SKM-1 treated with dmso at 0.1 percent for 144 hours (cell line): ENCODE data around the gene CAMK4.

ENCODE experiments used
- DNase-seq: peaks from one replicate; lab custom pipeline; 2025; ENCODE audit not compliant: unreplicated experiment; lab: John Stamatoyannopoulos, UW

Gene CAMK4

DNA sequence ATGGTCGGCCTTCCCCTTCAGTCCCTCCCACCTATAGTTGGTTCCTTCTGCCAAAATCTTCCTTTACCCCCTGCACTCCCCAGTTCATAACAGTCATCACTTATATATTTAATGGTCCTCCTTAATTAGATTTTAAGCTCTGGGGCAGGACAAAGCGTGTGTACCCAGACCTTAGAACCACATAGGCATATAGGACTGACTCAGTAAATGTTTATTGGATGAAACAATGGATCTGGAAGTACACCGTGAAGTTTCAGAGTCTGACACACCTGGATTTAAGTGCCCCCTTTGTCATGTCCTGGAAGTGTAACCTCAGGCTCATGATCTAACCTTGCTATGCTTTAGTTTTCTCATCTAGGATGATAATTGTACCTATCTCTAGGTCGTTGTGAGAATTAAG, 256.2 kb downstream of the CAMK4 start:
- DNase-seq = no peak

DNA sequence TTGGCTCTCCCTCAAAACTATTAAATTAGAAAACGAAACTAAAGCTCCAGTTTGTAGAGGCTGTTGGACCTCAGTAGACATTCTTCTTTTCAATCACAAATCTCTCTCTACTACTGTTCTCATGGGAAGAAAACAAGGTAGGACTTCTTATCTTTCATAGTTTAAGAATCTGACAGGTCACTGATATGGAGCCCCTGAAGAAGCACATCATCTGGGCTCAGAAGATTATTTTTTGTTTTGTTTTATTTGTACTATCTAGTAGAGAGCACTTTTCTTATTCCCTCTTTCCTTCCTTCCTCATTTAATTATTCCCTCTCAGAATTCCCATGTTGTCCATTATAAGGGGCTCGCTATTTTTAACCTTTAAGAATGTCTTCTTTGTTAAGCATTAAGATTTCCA, 261.9 kb downstream of the CAMK4 start:
- DNase-seq = no peak

DNA sequence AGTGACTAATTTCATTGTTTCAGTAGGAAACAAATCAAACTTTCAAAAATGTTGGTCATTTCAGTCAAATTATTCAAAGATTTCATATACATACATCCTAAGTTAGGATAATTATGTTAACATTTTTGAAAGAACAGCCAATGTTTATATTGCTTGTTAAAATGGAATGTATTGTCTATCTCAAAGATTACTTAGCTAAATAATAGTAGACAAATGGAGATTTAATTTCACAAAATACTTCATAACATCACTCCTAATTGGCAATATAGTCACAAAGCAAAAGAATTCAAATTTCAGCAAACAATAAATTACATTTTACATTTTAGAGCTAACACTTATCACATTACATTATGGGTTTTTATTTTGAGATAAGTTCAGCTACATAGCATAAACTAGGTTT, 262.7 kb downstream of the CAMK4 start:
- no peak for DNase-seq

DNA sequence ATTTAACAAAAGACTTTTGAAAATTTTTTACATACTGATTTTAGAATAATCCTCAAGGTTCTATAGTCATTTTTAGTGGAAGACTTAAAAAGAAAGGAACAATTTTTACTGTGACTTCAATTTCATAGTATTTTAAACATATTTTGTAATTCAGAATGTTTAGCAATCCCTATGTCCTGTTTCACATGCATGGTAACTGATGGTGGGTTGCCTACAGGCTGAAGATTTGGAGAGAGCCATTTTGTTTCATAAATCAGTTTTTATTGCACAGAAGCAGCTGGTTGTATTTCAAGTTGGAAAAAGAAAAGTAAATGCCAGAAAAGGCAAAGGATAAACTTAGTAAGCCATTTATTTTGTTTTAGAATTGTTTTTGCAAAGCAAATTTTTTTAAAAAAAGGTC, 264.2 kb downstream of the CAMK4 start:
- DNase-seq = no peak

DNA sequence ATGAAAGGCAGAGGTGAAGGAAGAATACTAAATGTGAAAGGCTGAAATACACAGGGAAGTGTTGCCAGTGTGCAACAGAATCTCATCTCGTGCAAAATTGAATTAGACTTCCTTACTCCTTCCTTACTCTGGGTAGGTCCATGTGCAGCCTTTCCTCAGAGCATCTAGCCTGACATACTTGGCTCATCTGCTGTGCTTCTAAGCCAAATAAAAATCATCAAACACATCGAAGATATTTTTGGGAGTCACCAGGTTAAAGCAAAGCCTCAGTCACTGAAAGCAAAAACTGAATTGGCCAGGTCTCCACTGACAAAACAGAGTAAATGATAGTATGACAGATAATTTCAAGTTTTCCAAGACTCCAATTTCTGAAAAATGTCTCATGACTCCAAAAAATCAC, 268.8 kb downstream of the CAMK4 start:
- DNase-seq = no peak

DNA sequence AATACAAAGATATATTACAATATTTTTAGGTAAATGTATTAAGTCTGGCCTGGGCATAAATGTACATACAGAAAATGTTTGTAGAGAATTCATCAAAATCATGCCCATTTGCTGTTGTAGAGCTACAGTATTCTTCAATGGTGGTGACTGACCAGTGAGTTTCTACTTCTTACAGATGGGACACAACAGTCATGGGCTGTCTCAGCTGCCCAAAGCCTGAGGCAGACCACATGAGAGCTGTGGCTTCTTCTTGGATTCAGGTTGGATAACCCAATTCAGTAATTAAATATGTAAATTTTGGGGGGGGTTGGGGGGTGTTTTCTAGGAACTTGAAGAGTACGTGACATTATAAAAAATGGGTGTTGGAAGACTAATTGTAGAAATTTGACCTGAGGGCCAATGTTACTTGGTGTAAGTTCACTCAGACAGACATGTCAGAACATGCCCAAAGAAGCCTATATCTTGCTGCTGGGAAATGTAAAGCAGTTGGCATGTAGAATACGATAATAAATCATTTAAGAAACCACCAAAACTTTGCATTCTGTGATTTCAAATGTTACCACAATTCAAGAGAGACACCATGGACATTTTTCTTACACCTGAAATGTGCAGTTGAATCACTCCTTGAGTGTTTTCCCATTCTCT, 270.3 kb downstream of the CAMK4 start:
- DNase-seq = no peak

DNA sequence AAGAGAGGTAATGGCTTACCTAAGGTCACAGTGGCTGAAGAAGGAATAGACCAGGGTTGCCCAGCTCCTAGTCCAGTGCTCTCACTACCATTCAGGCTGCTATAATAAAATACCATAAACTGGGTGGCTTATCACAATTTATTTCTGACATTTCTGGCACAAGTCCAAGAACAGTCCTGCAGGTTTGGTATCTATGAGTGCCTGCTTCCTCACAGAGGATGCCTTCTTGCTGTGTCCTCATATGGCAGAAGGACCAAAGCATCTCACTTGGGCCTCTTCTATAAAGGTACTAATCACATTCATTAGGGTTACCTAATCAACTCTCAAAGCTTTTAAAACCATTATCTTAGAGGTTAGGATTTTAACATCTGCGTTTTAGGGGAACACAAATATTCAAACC, 271.0 kb downstream of the CAMK4 start:
- DNase-seq = no peak

DNA sequence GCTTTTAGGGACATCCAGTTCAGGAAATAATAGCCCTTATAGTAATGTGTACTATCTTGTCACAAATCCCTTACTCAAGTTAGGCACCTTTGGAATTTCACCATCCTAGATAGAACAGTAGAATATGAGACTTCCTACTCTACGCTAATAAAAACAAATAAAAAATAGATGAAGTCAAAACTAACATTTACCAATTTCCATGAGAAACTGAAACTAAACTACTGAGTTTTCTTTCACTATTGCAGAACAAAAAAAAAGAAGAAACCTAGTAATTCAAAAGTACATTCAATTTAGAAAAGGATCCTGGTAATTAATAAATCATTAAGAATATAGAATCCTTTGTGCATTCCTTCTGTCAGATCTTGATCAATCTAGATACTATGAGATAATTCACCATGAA, 274.2 kb downstream of the CAMK4 start:
- no peak for DNase-seq

DNA sequence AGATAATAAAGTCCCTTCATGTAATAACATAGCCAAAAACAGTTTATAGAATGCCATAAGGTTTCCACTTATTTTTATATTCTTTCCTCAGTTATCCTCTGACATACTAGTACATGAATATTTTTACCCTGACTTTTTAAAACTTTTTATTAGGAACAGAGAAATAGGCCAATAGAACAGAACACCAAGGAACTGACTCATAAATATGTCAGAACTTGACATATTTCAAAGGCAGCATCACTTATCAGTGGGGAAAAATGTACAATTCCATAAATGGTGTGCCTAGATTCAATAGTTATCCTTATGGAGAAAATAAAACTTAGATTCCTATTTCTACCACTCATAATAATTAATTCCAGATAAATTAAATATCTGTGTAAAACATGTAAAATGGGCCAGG, 278.8 kb downstream of the CAMK4 start:
- no peak for DNase-seq

DNA sequence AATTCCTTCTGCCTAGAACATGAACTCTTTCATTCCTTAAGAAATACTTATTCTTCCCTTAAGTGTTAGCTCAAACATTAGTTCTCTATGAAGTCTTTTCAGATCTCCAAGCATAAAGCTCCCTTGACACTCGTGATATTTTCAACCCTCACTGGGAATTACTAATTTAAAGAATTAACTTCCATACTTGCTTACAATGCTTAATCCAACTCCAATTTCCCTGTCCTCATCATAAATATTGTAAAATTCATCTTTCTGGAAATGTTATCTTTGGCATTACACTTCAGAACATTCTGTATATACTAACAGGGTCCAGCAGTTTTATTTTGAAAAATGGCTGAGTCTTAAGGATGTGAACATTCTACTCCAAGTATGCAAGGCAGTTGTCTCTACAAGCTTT, 280.9 kb downstream of the CAMK4 start:
- DNase-seq = no peak

DNA sequence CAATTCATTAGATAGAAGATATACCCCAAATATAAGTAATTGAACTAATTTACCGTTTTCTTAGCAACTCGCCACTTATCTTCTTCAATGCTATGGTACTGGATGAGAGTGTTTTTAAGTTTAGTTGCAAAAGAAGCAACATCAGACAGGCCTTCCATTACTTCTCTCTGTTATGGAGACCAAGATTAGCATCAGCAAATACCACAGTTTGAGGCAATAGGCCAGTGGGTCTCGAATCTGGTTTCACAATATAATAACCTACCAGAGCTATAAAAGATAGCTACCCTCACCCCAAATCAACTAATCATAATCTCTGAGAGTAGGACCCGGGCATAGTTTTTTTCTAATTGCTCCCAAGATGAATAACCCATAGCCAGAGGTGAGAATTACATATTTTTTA, 283.1 kb downstream of the CAMK4 start:
- no peak for DNase-seq

DNA sequence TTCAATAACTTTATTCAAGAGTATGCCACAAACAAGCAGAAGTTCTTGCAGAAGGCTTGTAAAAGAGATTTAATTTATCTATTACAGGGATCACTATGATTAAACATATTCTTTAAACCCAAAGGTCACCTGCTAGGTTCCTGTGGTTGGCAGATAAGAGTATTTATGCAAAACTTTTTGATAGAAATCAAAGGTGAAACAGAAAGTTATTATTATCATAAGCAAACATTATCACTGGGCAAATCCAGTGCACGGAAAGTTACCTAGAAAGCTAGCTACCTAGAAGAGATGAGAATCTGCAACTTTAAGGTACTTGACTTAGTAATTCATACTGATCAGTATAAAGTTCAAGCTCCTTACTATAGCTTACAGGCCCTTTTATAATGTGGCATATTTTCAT, 284.9 kb downstream of the CAMK4 start:
- no peak for DNase-seq

DNA sequence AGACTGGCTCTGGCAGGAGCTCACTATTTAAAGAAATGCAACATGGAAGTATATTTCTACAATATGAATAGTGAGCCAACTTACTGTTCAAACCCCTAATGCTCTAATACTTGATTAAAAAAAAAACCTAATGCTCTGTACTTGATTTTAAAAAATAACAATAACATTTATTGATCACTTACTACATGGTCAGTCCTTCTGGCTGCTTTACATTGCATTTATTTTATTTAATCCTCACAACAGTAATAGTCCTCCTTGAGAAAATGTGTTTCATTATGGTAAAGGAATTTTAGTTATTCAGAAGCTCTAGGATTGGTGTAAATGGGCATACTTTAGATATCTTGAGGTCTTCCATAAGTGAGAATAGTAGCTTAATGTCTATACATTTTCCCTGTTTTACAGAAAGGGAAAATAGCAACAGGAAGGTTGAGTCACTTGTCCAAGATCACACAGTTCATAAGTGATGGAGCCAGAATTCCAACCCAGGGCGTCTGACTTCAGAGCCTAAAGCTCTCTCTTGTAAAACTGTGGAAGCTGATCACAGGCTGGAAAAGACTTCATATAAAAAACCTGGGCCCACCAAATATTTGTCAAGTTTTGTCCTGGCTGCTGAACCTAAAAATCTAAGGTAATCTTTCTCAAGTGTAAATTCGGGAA, 287.1 kb downstream of the CAMK4 start:
- no peak for DNase-seq

DNA sequence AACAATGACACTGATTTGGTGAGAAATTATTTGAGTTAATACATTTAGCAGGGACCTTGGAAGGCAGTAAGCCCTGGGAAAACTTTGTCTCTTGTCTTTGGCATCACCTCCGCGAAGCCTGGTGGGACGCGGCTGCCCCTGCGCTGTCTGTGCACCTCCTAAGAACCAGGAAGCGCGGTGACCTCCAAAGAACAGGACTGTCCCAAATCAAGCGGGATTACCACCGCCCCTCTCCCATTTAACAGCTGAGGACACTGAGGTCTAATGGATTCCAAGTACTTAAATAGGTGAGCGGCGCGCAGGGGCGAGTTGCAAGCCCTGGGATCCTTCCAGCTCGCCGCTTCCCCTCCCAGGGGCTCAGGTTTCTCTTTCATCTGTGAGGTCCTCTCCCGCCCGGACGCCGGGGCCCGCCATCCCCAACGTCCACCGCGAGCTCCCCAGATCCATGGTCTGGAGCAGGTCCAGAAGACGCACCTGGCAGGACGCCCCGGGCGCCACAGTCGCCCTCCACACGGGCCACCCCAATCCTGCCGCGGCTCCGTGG, 287.7 kb downstream of the CAMK4 start:
- peak; percentile 11 for DNase-seq

DNA sequence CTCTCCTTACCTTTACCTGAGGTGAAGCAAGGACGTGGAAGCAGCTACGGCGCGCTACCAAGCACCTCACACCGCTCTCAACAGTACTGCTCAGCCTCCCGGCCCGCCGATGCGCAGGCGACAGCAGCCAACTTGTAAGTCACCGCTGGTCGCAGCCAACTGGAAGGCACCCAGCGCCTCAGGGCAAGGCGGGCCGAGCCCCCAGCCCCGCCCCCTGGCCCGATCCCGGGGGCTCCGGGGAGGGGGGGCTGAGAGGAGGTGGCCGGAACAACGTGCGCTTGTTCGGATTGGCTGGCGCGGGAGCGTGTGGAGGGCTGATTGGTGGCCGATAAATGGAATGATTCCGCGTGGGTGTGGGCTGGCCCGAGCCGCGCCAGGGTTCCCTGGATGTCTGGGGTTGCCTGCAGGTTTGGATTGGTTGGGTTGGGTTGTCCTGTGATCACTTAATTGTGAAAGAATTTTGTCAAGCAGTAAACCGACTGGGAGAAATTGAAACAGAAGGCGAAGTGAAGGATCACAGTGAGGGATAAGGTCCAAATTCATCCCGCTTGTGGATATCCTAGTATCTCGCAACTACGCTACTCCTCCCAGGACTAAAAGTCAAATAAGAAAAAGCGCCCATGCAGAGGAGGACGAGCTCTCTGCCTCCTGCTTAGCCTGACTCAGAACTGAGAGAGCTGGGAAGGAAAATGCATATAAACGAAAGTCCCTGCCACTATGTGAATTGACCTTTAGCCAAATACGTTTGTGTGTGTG, 288.4 kb downstream of the CAMK4 start, which contains the start of gene STARD4:
Gene STARD4 (minus strand): TSS at position 161 of the 756 bp plus-strand sequence. CDS start 5,102 bp downstream, outside the sequence.
- peak; percentile 88 for DNase-seq

DNA sequence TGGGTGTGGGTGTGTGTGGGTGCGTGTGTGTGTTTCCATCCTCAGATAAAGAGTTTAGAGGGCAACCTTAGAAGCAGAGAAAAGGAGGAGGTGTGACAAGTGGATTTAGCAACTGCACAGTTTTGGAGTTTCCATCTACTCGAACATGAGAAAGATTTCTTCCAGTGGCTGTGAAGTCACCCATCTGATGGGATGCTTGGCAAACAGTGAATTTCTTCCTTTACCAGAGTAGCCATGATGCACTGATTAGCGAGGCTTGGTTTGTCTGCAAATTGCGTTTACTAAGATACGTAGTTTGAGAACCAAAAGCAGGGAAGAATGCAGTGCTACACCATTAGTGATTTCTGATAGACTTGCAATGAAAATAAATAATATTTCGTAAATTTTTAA, 288.9 kb downstream of the CAMK4 start:
- no peak for DNase-seq

DNA sequence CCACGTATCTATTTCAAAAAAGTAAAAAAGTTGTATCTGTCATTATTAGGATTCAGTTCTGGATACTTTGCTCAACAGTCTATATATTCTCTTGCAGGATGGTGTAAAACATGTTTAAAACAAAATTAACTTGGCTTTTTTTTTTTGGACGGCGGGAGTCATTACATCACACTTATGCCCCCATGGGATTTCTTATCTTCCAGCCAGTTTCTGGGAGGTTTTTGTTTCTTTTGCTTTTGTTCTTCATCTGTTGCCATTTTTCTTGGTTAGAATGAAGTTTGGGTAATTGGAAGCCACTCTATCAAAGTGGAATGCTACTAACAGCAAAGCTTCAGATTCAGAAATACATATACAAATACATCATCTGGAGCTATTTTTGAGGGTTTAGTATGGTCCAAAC, 289.9 kb downstream of the CAMK4 start:
- DNase-seq = no peak

DNA sequence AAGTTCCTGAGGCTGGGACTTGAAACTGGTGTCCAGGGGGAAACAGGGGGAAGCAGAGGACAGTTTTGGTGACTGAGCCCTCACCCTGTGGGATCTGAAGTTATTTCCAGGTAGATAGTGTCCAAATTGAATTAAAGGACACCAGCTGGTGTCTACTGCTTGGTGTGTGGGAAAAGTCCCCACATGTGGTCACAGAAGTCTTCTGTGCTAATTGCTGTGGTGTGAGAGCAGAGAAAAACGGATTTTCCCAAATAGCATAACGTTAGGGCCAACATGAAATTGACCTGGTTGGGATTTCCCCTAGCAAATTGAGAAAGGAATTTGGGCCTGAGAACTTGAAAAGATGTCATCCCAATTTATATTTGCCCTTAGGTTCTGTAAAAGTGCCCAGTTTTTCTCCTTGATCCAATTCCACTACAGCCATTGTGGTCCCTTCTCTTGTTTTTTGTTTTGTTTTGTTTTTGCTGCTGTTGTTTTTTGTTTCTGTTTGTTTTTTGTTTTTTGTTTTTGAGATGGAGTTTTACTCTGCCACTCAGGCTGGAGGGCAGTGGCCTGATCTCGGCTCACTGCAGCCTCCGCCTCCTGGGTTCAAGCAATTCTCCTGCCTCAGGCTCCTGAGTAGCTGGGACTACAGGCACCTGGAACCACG, 293.8 kb downstream of the CAMK4 start:
- DNase-seq = no peak

DNA sequence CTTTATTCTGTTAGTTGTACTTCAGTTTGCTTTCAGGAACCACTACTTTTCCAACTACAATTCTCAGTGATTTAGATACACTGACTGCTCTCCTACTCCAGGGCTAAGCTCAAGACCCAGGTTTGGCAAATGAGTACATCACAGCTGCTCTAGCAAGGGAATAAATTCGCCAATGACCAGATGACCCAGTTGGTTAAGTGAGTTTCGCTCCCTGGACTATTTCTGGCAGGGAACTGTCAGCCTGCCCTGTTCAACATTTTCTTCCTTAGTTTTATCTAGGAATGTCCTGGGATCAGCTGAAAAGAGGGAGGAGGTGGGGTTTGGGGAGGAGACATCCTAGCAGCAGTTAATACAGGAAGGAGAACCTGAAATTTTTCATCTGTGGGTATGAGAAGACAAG, 294.6 kb downstream of the CAMK4 start:
- DNase-seq = no peak

DNA sequence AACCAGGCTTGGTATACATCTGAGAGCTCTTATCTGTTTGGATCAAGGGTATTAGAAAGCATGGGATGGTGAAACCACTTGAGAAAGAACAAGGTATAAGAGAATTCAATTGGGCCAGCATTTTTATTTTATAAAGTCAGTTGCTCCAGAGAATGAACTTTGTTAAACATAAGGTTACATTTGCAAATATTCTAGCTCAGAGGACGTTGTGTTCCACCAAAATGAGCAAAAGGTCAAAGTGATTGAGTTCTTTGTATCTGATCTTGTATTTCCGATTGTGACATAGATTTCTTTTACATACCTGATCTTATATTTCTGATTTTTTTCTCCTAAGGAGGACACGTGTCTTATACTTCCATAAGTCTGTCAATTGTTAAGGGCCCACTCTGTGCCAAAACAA, 296.7 kb downstream of the CAMK4 start:
- DNase-seq = no peak

DNA sequence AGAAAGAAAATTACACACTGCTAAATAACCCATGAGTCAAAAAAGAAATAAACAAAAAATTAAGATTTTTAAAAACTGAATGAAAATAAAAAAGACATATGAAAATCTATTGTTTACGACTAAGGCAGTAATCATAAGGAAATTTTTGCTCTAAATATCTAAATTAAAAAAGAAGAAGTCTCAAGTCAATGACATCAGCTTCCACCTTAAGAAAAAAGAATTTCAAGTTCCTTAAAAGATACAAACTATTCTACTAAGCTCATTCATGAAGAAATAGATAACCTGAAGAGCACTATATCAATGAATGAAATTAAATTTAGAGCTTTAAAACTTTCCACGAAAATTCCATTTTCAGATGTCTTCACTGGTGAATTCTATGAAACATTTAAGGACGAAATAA, 303.9 kb downstream of the CAMK4 start:
- peak; percentile 45 for DNase-seq
